GM18861 (cell line): ENCODE measurements around the gene HRCT1.

Experiments used
- ATAC-seq: cut with Tn5 transposase; IDR thresholded peaks from one replicate; pipeline ENCODE4 v1.9.1; 2021; ENCODE audit not compliant: unreplicated experiment

HRCT1 gene

GRCh38 chr9:35940458-35941407 is 34.7 kb downstream of the HRCT1 start:
- ATAC-seq, result no peak

GRCh38 chr9:35942286-35942685 is 36.3 kb downstream of the HRCT1 start:
- ATAC-seq, result no peak

- ATAC-seq, result no peak
Measured at GRCh38 chr9:35944173-35944572, 38.2 kb downstream of the HRCT1 start.

GRCh38 chr9:35944841-35945240 is 38.8 kb downstream of the HRCT1 start:
- ATAC-seq, result no peak

- no peak for ATAC-seq
Measured at GRCh38 chr9:35945341-35946018, 39.5 kb downstream of the HRCT1 start.

- no peak for ATAC-seq
Measured at GRCh38 chr9:35948451-35948850, 42.4 kb downstream of the HRCT1 start.

GRCh38 chr9:35948901-35949318 is 42.9 kb downstream of the HRCT1 start:
- no peak for ATAC-seq

GRCh38 chr9:35951736-35952135 is 45.7 kb downstream of the HRCT1 start:
- no peak for ATAC-seq

GRCh38 chr9:35952526-35953191 is 46.7 kb downstream of the HRCT1 start:
- no peak for ATAC-seq

- no peak for ATAC-seq
Measured at GRCh38 chr9:35954942-35955546, 49.0 kb downstream of the HRCT1 start.

GRCh38 chr9:35956651-35957050 is 50.6 kb downstream of the HRCT1 start:
- ATAC-seq, result no peak
